ENCODE results near the gene DCLK3.

DNA sequence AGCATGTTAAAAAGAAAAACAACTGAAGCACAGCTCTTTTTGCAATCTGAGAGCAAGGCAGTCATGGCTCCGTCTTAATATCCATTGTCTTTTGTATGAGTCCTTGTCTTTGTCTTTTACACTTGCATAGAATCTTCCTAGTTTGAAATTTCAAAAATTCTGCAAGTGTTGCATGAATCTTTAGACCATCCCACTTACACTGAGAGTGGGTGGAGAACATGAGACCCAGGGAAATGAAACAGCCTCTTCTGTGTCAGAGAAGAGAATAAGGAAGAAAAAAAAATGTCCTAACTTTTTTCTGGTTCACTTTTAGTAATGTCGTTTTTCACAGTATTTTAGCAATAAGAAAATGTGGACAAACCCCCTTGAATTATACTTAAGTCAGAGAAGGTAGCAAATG, 12.1 kb upstream of the DCLK3 start:
- TF ChIP-seq CTCF (IDR thresholded peaks at IDR 0.05) (no peak), POLR2A (IDR thresholded peaks at IDR 0.05) (no peak)
